Measurements from ENCODE around the gene RILPL2. TPM values are rescaled to one million over a fixed set of nuclear protein-coding genes. Genes with fewer than 3 reads are reported as not detected.
"Not testable (repeated sequence)": the region's sequence is repeated elsewhere in the genome, so short reads cannot be mapped to it uniquely, and the experiment has no call there.

The RILPL2 gene
- total RNA-seq, 1 donor from 2014 or later = 2.2 TPM

DNA sequence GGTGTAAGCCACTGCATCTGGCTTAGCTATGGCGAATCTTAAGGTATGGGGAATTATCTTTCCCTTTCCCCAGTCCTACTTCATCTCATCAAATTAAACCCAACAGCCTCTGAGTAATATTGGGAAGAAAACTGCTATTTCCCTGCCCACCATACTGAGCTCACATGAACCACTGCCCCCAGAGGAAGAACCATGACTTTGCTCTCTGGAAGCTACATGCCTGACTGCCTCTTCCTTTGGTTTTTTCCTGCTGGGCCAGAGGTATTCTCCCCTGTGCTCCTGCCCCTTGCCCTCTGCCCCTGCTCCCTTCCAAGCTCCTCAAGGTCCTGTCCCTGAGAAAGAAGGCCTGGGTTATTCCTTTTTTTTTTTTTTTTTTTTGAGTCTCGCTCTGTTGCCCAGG lies 15.2 kb downstream of the RILPL2 start:
- Histone ChIP-seq H3K9me3 (replicated peaks) (no peaks in the 10 kb centered on the region), H3K27ac (replicated peaks) (no peak overlapping the region), H3K27me3 (ENCODE audit: low read depth) (no peaks in the 10 kb centered on the region), H3K4me3 (no peak overlapping the region), H3K36me3 (peaks cover 41% of the 10 kb centered on the region), H3K4me1 (no peaks in the 10 kb centered on the region)
- TF ChIP-seq, protein P1, sequence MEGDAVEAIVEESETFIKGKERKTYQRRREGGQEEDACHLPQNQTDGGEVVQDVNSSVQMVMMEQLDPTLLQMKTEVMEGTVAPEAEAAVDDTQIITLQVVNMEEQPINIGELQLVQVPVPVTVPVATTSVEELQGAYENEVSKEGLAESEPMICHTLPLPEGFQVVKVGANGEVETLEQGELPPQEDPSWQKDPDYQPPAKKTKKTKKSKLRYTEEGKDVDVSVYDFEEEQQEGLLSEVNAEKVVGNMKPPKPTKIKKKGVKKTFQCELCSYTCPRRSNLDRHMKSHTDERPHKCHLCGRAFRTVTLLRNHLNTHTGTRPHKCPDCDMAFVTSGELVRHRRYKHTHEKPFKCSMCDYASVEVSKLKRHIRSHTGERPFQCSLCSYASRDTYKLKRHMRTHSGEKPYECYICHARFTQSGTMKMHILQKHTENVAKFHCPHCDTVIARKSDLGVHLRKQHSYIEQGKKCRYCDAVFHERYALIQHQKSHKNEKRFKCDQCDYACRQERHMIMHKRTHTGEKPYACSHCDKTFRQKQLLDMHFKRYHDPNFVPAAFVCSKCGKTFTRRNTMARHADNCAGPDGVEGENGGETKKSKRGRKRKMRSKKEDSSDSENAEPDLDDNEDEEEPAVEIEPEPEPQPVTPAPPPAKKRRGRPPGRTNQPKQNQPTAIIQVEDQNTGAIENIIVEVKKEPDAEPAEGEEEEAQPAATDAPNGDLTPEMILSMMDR (IDR thresholded peaks at IDR 0.05; ENCODE audit: borderline replicate concordance) = no peak
- DNase-seq = no peak
- intact Hi-C loops (cut with micrococcal nuclease) = no loop called here

DNA sequence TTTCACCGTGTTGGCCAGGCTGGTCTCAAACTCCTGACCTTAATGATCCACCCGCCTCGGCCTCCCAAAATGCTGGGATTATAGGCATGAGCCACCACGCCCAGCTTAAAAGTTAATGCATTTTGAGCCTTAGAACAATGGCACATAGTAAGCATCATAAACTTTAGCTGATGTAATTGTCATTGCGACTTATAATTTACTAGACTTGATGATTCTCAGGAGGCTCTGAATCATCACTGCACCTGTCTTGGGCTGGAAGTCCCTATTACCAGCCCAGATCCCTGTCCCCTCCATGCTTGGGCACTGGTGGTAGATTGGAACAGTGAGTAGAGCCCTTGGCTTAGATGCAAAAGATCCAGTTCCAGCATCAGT lies 26.5 kb downstream of the RILPL2 start:
- no peak for DNase-seq
- Histone ChIP-seq H3K27me3 (ENCODE audit: low read depth) (no peaks in the 10 kb centered on the region), H3K4me3 (no peak overlapping the region), H3K4me1 (peaks cover 12% of the 10 kb centered on the region), H3K27ac (replicated peaks) (no peak overlapping the region), H3K9me3 (replicated peaks) (no peaks in the 10 kb centered on the region), H3K36me3 (peaks cover 48% of the 10 kb centered on the region)
- TF ChIP-seq, protein P1 (IDR thresholded peaks at IDR 0.05; ENCODE audit: borderline replicate concordance) = no peak
- intact Hi-C loops (cut with micrococcal nuclease) = no loop called here

- H3K4me3 ChIP-seq; intact Hi-C loops (cut with micrococcal nuclease); H3K27me3 ChIP-seq (ENCODE audit: low read depth); DNase-seq; H3K9me3 ChIP-seq (replicated peaks); H3K27ac ChIP-seq (replicated peaks): not testable (repeated sequence)
- Histone ChIP-seq H3K4me1 (peaks cover 12% of the 10 kb centered on the region), H3K36me3 (peaks cover 52% of the 10 kb centered on the region)
These were observed 27.0 kb downstream of the RILPL2 start for GRCh38 chr12:123409284-123410040.

DNA sequence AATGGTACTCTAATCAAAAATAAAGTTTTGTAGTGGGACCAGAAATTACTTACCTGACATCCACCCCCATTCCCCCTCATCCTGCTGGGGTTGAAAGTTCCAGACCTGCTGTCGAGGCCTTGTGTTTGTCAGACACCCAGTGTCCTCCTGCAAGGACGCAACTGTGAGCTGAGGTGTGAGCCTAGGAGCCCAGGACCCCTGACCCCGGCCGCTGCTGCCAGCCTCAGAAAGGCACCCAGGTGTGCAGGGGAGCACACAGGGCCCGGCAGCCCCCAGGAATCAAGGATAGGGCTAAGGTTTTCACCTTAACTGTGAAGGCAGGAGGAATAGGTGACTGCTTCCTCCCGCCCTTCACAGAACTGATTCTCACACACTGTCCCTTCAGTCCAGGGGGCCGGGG lies 27.9 kb downstream of the RILPL2 start:
- Histone ChIP-seq H3K36me3 (peaks cover 60% of the 10 kb centered on the region), H3K4me1 (peaks cover 12% of the 10 kb centered on the region)
- H3K4me3 ChIP-seq; H3K27me3 ChIP-seq (ENCODE audit: low read depth); intact Hi-C loops (cut with micrococcal nuclease); DNase-seq; H3K27ac ChIP-seq (replicated peaks); H3K9me3 ChIP-seq (replicated peaks): not testable (repeated sequence)

DNA sequence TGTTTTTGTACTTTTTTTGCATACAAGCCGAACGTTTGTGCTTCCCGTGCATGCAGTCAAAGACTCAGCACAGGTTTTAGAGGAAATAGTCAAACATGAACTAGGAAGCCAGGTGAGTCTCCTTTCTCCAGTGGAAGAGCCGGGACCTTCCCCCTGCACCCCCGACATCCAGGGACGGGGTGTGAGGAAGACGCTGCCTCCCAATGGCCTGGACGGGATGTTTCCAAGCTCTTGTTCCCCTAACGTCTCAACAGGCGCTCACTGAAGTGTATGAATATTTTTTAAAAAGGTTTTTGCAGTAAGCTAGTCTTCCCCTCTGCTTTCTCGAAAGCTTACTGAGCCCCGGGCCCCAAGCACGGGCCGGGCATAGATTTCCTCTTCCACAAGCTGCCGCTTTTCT lies 28.6 kb downstream of the RILPL2 start:
- H3K27ac ChIP-seq (replicated peaks); H3K4me3 ChIP-seq; intact Hi-C loops (cut with micrococcal nuclease); H3K9me3 ChIP-seq (replicated peaks); DNase-seq; H3K27me3 ChIP-seq (ENCODE audit: low read depth): not testable (repeated sequence)
- peaks cover 12% of the 10 kb centered on the region for H3K4me1 ChIP-seq
- H3K36me3 ChIP-seq = peaks cover 67% of the 10 kb centered on the region

- Histone ChIP-seq H3K4me1 (peaks cover 18% of the 10 kb centered on the region), H3K36me3 (peaks cover 67% of the 10 kb centered on the region)
- H3K27ac ChIP-seq (replicated peaks); H3K27me3 ChIP-seq (ENCODE audit: low read depth); DNase-seq; H3K9me3 ChIP-seq (replicated peaks); intact Hi-C loops (cut with micrococcal nuclease); H3K4me3 ChIP-seq: not testable (repeated sequence)
These were observed 29.2 kb downstream of the RILPL2 start for GRCh38 chr12:123407269-123407668.

GRCh38 chr12:123404581-123404980 lies 31.9 kb downstream of the RILPL2 start:
- H3K4me3 ChIP-seq = no peak overlapping the region
- no peaks in the 10 kb centered on the region for H3K27me3 ChIP-seq (ENCODE audit: low read depth)
- no peak for DNase-seq
- H3K9me3 ChIP-seq (replicated peaks) = no peaks in the 10 kb centered on the region
- H3K4me1 ChIP-seq = peaks cover 16% of the 10 kb centered on the region
- intact Hi-C loops (cut with micrococcal nuclease) = no loop called here
- TF ChIP-seq, protein P1 (IDR thresholded peaks at IDR 0.05; ENCODE audit: borderline replicate concordance) = no peak
- no peak overlapping the region for H3K27ac ChIP-seq (replicated peaks)
- peaks cover 80% of the 10 kb centered on the region for H3K36me3 ChIP-seq

Measured in left ventricle myocardium inferior (tissue), 1 donor.